Measurements from ENCODE around the gene IGFBP2.
"Not testable (repeated sequence)": the region's sequence is repeated elsewhere in the genome, so short reads cannot be mapped to it uniquely, and the experiment has no call there.

Gene IGFBP2

GRCh38 chr2:216632952-216633615 is at the start of gene IGFBP2:
TSS of gene IGFBP2 (plus strand) at chr2:216633420. CDS start at chr2:216633524, 104 bp downstream.
- Mint-ChIP-seq H3K4me1 (peaks cover 32% of the 10 kb centered on the region), H3K4me3 (peak within 1 kb of the TSS; percentile 79), H3K9me3 (no peaks in the 10 kb centered on the region), H3K27me3 (peaks cover 90% of the 10 kb centered on the region), H3K36me3 (peaks cover 9% of the 10 kb centered on the region), H3K27ac (peak within 1 kb of the TSS; percentile 16)
- peak; percentile 58 for DNase-seq
- CTCF ChIA-PET = interaction anchor here (1.0 kb wide), 1 partner anchor 19 kb away, joined by 3 read pairs; no protein-coding TSS in a partner anchor

- DNase-seq = no peak
- Mint-ChIP-seq H3K27me3 (peaks cover 63% of the 10 kb centered on the region), H3K36me3 (no peaks in the 10 kb centered on the region), H3K4me1 (no peaks in the 10 kb centered on the region), H3K9me3 (no peaks in the 10 kb centered on the region), H3K27ac (no peak overlapping the region), H3K4me3 (no peak overlapping the region)
- CTCF ChIA-PET = interaction anchor here (0.6 kb wide), 1 partner anchor 1067 kb away, joined by 4 read pairs; no protein-coding TSS in a partner anchor
Measured at GRCh38 chr2:216583606-216584005, 49.6 kb upstream of the IGFBP2 start.

- Mint-ChIP-seq H3K4me1 (no peaks in the 10 kb centered on the region), H3K27ac (no peak overlapping the region), H3K27me3 (peaks cover 68% of the 10 kb centered on the region), H3K4me3 (no peak overlapping the region), H3K36me3 (no peaks in the 10 kb centered on the region), H3K9me3 (no peaks in the 10 kb centered on the region)
- CTCF ChIA-PET = no interaction called here
- no peak for DNase-seq
Measured at GRCh38 chr2:216584112-216584511, 49.1 kb upstream of the IGFBP2 start.

GRCh38 chr2:216585441-216585840 is 47.8 kb upstream of the IGFBP2 start:
- peaks cover 68% of the 10 kb centered on the region for H3K27me3 Mint-ChIP-seq
- CTCF ChIA-PET = no interaction called here
- H3K4me1 Mint-ChIP-seq = no peaks in the 10 kb centered on the region
- H3K36me3 Mint-ChIP-seq = no peaks in the 10 kb centered on the region
- no peak overlapping the region for H3K4me3 Mint-ChIP-seq
- DNase-seq = no peak
- no peaks in the 10 kb centered on the region for H3K9me3 Mint-ChIP-seq
- H3K27ac Mint-ChIP-seq = no peak overlapping the region

GRCh38 chr2:216588861-216589710 is 44.1 kb upstream of the IGFBP2 start:
- CTCF ChIA-PET = interaction anchor here (1.4 kb wide), 1 partner anchor 77 kb away, joined by 4 read pairs; no protein-coding TSS in a partner anchor
- no peak for DNase-seq
- Mint-ChIP-seq H3K27me3 (peaks cover 40% of the 10 kb centered on the region), H3K36me3 (no peaks in the 10 kb centered on the region), H3K9me3 (no peaks in the 10 kb centered on the region), H3K4me1 (no peaks in the 10 kb centered on the region), H3K4me3 (no peak overlapping the region), H3K27ac (no peak overlapping the region)

- DNase-seq = no peak
- no peaks in the 10 kb centered on the region for H3K4me1 Mint-ChIP-seq
- H3K27ac Mint-ChIP-seq = no peak overlapping the region
- H3K27me3 Mint-ChIP-seq = peaks cover 33% of the 10 kb centered on the region
- no peaks in the 10 kb centered on the region for H3K9me3 Mint-ChIP-seq
- no peaks in the 10 kb centered on the region for H3K36me3 Mint-ChIP-seq
- CTCF ChIA-PET = interaction anchor here (1.4 kb wide), 1 partner anchor 76 kb away, joined by 4 read pairs; no protein-coding TSS in a partner anchor
- no peak overlapping the region for H3K4me3 Mint-ChIP-seq
Measured at GRCh38 chr2:216589791-216590190, 43.4 kb upstream of the IGFBP2 start.

GRCh38 chr2:216590780-216591179 is 42.4 kb upstream of the IGFBP2 start:
- Mint-ChIP-seq H3K9me3 (no peaks in the 10 kb centered on the region), H3K36me3 (no peaks in the 10 kb centered on the region), H3K27me3 (peaks cover 26% of the 10 kb centered on the region), H3K27ac (no peak overlapping the region), H3K4me3 (no peak overlapping the region), H3K4me1 (no peaks in the 10 kb centered on the region)
- CTCF ChIA-PET = interaction anchor here (0.6 to 1.4 kb wide), 2 partner anchors 73 to 75 kb away, joined by 3 to 4 read pairs; no protein-coding TSS in a partner anchor
- no peak for DNase-seq

GRCh38 chr2:216591480-216591879 is 41.7 kb upstream of the IGFBP2 start:
- H3K9me3 Mint-ChIP-seq = no peaks in the 10 kb centered on the region
- H3K36me3 Mint-ChIP-seq = no peaks in the 10 kb centered on the region
- H3K27me3 Mint-ChIP-seq = peaks cover 26% of the 10 kb centered on the region
- no peak for DNase-seq
- no peak overlapping the region for H3K4me3 Mint-ChIP-seq
- no peaks in the 10 kb centered on the region for H3K4me1 Mint-ChIP-seq
- CTCF ChIA-PET = interaction anchor here (0.6 kb wide), 1 partner anchor 72 kb away, joined by 3 read pairs; no protein-coding TSS in a partner anchor
- no peak overlapping the region for H3K27ac Mint-ChIP-seq

- Mint-ChIP-seq H3K4me1 (no peaks in the 10 kb centered on the region), H3K27me3 (peaks cover 15% of the 10 kb centered on the region), H3K36me3 (no peaks in the 10 kb centered on the region), H3K27ac (no peak overlapping the region), H3K4me3 (no peak overlapping the region), H3K9me3 (no peaks in the 10 kb centered on the region)
- no peak for DNase-seq
- CTCF ChIA-PET = no interaction called here
Measured at GRCh38 chr2:216594081-216594480, 39.1 kb upstream of the IGFBP2 start.

- Mint-ChIP-seq H3K9me3 (no peaks in the 10 kb centered on the region), H3K27me3 (peaks cover 13% of the 10 kb centered on the region), H3K27ac (no peak overlapping the region), H3K4me1 (no peaks in the 10 kb centered on the region), H3K4me3 (no peak overlapping the region), H3K36me3 (no peaks in the 10 kb centered on the region)
- CTCF ChIA-PET = no interaction called here
- DNase-seq = no peak
Measured at GRCh38 chr2:216596236-216596979, 36.8 kb upstream of the IGFBP2 start.

GRCh38 chr2:216596980-216597509 is 36.2 kb upstream of the IGFBP2 start:
- no peak for DNase-seq
- CTCF ChIA-PET = no interaction called here
- no peaks in the 10 kb centered on the region for H3K4me1 Mint-ChIP-seq
- H3K9me3 Mint-ChIP-seq = no peaks in the 10 kb centered on the region
- no peak overlapping the region for H3K4me3 Mint-ChIP-seq
- no peaks in the 10 kb centered on the region for H3K36me3 Mint-ChIP-seq
- H3K27ac Mint-ChIP-seq = no peak overlapping the region
- H3K27me3 Mint-ChIP-seq = peaks cover 14% of the 10 kb centered on the region

- H3K4me3 Mint-ChIP-seq, CTCF ChIA-PET, H3K27ac Mint-ChIP-seq, DNase-seq, H3K9me3 Mint-ChIP-seq, H3K36me3 Mint-ChIP-seq, H3K4me1 Mint-ChIP-seq: not testable (repeated sequence)
- peaks cover 21% of the 10 kb centered on the region for H3K27me3 Mint-ChIP-seq
Measured at GRCh38 chr2:216597825-216598224, 35.4 kb upstream of the IGFBP2 start.

- Mint-ChIP-seq H3K36me3 (peaks cover 3% of the 10 kb centered on the region), H3K4me3 (no peak overlapping the region), H3K27ac (no peak overlapping the region), H3K27me3 (peaks cover 44% of the 10 kb centered on the region), H3K9me3 (no peaks in the 10 kb centered on the region), H3K4me1 (peaks cover 28% of the 10 kb centered on the region)
- CTCF ChIA-PET = no interaction called here
- DNase-seq = no peak
Measured at GRCh38 chr2:216601632-216602409, 31.4 kb upstream of the IGFBP2 start.
